LHCN-M2 (cell line): ENCODE results near the gene LIMA1. TPM values are rescaled to one million over a fixed set of nuclear protein-coding genes. Genes with fewer than 3 reads are reported as not detected.
"Not testable (repeated sequence)": the region's sequence is repeated elsewhere in the genome, so short reads cannot be mapped to it uniquely, and the experiment has no call there.

Source experiments
- DNase-seq: peaks from one replicate; pipeline ENCODE4 v3.0.0-alpha.2; 2012; ENCODE audit warnings: low read depth
- total RNA-seq: library from RNA; depleted of rRNA; stranded (reverse); fragments of >200 nt; gene quantifications from 2 replicates; pipeline ENCODE4 v1.2.3, GENCODE V29; 2014

Gene LIMA1
- total RNA-seq, 1 experiment from 2014 or later: 85.9 TPM

DNA sequence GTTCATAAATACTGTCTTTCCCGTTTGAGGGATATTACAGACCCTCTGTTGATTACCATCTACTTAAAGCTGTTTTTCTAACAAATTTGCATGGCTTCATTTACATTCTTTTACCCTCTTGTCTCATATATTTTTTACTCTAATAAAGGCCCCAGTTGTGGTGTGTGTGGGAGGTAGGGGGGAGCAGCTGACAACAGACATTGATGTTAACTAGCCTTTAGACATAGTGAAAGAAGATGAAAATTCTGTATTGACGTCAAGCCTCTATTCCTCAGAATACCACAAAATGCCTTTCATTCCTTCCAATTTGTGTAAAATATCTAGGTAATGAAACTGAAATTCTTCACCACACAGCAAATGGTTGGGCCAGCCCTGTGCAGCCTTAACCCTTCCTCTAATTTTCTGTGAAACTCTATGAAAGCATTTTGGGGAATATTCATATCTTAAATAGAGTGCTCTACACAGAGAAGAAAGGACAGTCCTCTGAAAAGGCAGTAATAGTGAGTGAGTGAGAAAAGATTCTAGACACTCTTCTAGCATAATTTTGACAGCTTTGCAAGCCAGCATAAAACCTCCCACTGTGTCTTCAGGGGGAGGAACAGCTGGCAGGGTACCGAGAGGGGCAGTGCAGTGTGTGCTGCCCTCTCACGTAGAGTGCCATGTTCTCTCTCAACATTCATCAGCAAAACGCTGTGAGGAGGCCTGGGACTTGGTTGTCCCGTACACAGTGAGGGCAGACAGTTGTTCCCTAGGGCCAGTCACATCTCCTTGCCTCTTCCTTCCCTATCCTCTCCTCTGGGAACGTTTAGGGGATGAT lies 96.0 kb downstream of the LIMA1 start:
- DNase-seq: peak; percentile 75

DNA sequence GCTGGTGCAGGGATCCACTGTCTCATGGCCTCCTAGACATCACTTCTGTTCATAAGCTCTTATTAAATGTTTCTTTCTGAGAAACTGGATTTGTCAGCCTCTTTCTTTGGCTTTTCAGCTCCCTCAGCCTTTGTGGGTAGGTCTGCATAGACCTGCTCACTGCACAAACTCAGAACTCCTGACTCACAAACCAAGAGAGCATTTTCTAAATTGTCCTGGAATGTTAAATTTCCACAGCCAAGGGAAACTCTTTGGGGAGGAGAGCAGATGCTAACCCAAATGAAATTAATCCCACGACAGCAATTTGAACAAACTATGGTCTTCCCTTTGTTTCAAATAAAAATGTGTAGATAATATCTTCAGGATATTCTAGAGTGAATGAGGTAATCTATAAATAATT lies 96.6 kb downstream of the LIMA1 start:
- peak; percentile 75 for DNase-seq

DNA sequence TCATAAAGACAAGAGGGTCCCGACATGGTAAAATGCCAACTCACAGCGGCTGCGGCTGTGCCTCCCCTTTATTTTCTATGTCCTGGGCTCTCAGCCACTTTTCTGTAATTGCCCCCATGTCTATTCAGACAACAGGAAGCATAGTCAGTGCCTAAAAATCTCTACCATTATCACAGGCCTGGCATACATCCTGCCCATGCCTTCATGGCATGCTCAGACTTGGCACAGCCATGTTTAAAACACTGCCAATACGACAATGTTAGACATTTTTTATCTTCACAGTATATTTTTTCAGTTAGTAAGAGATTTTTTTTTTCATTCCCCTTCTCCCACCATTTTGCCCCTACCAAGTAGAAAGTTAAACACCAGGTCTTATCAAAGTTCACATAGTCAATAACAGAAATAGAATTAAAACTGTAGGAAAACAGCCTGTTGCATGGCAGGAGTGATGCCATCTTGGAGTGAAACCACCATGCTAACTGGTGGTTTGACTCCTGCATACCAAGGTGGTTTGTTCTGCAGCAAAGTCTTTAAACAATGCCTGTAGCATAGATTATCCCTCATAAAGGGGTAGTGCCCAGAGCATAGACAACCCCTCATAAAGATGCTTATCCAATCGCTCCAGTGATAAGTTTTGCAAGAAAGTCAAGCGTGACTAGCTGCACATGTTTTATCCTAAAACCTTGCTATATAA lies 97.2 kb downstream of the LIMA1 start:
- DNase-seq: no peak

DNA sequence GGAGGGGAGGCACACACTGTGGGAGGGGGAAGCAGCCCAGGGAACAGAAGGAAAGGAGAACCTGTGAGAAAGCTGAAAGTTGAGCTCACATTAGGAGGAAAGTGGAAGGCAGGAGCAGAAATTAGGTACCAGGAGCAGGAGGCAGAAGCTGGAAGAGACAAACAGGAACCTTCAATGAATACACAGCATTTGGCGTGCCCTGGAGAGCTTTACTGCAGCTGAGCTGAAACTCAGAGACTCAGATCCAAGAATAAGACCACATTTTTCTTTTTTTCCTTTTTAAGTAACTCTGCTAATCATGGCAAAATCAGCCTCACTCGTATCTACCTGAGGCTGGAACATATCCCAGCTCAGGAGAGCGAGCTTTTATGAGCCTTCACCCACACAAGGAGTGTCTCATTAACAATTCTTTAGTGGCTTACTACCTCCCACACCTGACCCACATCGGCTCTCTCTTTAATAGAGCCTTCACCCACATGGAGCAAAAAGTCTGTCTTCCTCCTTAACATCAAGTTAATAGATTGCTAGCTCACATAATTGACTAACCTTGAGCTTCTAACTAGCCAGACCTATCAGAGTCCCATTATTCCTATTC lies 97.9 kb downstream of the LIMA1 start:
- no peak for DNase-seq

DNA sequence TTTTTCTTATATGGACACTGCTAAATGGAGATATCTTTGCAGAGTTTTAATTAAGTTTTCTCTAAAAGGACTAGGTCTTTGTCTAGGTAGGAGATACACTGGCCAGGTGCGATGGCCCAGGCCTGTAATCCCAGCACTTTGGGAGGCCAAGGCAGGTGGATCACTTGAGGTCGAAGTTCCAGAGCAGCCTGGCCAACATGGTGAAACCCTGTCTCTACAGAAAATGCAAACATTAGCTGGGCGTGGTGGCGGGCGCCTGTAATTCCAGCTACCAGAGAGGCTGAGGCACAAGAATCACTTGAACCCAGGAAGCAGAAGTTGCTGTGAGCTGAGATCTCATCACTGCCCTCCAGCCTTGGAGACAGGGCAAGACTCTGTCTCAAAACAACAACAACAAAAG lies 99.1 kb downstream of the LIMA1 start:
- no peak for DNase-seq

DNA sequence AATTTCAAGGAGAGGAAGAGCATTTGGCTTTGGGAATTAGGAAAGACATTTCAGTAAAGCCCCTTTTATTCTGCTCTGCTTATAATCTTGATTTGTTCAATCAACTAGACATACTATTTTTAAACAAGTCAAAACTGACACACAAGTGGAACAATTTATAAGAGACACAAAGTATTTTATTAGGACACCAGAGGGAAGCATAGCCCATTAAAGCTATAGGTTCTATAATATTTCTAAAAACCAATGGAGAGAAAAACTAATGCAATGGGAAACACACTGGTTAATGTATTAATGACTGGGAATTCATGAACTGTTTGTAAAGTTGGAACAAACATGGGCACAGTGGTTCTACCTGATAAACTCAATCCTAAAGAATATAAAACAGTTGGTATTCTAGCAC lies 100.9 kb downstream of the LIMA1 start:
- no peak for DNase-seq

DNA sequence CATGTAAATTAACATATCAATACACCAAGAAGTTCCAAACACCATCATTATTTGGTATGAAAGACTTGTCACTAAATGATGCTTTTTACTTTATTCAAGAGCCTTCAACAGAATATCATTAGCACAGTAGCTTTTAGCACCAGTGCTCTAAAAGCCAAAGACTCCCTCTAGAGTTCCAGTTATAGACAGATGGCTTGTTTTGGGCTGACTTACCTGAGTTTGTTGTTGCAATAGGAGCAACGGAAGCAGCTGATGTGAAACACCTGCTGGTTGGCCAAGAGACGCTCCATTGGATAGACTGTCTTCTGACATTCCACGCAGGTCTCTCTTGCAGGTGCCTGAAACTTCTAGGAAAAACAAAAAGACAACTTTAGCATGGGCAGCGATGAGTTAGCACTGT lies 101.6 kb downstream of the LIMA1 start:
- no peak for DNase-seq

DNA sequence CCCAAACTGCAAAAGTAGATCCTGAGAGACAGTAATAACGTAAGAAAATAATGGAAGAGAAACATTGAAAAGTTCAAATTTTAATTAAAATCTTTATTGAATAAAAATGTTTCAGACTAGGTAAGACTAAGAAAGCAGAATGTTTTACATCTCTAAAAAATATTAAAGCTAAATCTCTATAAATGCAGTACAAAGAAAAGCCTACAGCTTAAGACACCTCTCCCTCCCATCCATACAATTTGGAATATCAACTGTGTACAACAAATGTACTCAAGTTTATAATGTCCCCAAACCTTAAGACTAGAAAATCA lies 107.6 kb downstream of the LIMA1 start:
- DNase-seq: no peak

DNA sequence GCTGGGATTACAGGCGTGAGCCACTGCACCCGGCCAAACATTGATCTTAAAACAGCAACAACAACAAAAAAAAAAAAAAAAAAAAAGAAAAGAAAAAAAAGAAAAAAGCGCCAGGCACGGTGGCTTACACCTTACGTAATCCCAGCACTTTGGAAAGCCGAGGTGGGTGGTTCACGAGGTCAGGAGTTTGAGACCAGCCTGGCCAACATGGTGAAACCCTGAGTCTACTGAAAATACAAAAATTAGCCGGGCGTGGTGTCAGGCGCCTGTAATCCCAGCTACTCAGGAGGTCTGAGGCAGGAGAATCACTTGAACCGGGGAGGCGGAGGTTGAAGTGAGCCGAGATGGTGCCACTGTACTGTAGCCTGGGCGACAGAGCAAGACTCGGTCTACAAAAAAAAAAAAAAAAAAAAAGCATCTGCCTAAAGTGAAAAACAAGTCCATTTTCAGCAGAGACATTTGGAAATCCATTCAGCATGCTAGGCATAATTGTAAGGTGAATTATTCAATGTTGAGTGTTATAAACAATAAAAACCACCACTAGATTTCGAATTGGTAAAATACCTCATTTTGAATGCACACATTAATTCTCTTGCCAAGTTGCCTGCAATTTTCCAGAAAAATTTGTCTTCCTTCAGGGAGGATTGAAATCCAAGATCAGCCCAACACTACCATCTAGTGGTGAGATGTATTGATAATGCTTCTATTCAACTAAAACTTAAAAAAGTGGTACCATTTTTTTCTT lies 108.2 kb downstream of the LIMA1 start:
- DNase-seq: peak; percentile 76

DNA sequence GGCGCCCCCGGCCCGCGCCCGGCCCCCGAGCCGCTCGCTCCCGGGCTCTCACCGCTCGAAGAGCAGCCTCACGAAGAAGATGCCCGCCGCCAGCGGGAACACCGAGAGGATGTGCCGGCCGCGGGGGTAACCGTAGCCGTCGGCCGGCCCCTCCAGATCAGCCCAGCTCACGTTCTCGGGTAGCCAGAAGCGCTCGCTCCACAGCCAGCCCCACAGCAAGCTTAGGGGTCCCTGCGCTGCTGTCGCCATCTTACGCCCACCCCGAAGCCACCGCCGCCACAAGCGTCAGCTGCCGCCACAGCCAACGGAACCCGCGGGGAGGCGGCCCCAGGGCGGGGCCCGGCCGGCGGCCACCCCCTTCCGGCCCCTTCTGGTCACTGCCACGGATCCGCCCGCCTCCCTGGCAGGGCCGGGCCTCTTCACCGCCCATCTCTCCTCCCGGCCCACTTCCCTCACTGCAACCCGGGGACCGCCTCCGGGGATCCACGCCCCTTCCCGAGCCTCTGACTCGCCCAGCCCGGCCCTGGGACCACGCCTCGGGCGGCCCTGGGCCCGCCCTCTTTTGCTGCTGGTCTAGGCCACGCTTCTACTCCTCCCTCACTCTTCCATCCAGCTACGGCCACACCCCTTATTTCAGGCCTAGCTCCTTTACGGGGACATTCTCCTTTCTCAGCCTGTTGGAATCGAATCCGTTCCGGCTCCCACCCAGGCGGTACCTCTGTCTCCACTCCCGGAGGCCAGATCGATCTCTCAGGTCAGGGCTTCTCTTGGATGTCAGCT lies 116.1 kb downstream of the LIMA1 start, which contains the start of gene CERS5:
Gene CERS5, minus strand, starts transcription at position 321 of the 780 bp plus-strand sequence. Its CDS starts 72 bp downstream, at position 249.
- peak; percentile 98 for DNase-seq

DNA sequence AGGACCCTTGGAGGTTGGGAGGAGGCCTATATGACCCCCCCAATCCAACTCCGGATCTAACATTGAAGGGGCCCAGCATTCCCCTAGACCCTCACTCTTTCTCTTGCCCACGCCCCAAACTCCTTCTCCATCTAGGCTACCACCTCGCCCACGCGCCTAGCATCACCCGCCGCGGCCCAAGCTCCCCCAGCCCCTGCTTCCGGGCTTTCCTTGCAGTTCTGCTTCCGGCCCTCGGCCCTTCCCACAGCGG lies 116.6 kb downstream of the LIMA1 start:
- no peak for DNase-seq

DNA sequence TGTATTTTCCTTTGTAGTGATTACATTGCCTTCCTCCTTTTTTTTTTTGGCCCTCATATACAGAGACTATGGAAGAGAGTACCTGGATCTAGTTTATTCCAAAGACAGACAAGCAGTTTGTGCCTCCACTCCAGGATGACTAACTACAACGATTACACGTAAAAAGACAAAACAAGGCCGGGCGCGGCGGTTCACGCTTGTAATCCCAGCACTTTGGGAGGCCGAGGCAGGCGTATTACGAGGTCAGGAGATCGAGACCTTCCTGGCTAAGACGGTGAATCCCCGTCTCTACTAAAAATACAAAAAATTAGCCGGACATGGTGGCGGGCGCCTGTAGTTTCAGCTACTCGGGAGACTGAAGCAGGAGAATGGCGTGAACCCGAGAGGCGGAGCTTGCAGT lies 118.4 kb downstream of the LIMA1 start:
- DNase-seq: no peak

DNA sequence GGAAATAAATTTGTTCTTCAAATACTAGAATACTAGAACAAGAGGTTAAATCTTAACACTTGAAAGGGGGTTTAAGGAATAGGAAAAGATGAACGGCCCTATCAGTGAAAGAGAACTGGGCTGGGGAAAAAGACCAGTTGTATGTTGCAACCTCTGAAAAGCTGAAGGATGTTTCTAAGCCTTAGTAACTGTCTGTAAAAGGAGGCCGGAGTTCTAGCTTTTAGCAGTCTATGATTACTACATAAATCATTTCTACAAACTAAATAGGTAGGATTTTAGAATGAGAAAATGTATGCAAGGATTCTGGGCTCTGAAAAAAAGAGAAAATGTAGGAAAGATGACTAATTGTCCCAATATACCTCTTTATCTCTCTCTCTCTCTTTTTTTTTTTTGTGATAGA lies 121.1 kb downstream of the LIMA1 start:
- no peak for DNase-seq

DNA sequence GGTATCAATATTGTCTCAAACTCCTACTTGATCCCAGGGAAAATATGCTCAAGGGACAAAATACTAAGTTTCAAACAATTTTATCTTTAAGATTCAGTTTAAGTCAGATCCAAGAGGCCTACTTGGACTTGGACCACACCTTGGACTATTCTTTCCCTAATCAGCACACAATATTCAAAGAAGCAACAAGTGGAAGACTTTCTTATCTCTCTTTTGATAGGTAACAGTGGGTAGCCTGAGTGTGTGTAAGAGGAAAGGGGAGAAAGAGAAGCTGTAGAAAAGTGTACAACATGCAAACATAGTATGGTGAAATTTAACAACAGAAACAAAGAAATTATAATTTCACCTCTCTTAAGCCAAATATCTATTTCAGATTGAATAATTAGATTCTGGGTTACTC lies 122.7 kb downstream of the LIMA1 start:
- no peak for DNase-seq

DNA sequence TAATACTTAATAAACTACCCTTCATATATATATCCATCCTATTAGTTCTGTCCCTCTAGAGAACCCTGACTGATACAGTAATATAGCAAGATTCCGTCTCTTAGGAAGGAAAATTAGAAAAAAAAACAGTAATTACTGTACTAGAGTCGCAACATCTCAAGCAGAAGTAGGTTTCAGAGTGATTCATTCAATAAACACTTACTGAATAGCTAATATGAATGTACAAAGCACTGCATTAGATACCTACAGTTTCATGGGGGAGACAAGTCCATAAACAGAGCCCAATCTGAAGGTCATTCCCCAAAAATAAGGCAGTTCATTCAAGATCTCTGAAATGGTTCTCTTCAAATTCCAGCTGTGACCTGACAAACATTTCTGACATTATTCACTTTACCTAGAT lies 126.1 kb downstream of the LIMA1 start:
- no peak for DNase-seq

DNA sequence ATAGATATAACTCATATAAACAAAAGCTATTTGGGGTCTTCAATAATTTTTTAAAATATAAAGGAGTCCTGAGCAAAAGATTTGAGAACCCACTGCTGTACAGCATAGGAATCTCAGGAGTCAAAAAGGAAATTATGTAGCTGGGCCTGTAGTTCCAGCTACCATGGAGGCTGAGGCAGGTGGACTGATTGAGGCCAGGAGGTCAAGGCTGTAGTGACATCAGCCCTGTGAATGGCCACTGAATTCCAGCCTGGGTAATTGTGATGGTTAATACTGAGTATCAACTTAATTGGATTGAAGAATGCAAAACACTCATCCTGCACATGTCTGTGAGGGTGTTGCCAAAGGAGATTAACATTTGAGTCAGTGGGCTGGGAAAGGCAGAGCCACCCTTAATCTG lies 126.7 kb downstream of the LIMA1 start:
- no peak for DNase-seq

DNA sequence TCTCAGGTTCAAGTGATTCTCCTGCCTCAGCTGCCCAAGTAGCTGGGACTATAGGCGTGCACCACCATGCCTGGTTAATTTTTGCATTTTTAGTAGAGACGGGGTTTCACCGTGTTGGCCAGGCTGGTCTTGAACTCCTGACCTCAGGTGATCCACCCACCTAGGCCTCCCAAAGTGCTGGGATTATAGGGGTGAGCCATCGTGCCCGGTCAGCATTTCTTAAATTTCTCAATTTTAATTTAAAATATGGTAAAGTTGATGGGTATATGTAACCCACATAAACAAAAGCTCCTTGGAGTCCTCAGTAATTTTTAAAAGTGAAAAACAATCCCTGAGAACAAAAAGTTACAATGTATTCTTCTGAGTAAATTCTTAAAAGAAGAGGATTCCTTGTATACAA lies 128.4 kb downstream of the LIMA1 start:
- not testable (repeated sequence) for DNase-seq

DNA sequence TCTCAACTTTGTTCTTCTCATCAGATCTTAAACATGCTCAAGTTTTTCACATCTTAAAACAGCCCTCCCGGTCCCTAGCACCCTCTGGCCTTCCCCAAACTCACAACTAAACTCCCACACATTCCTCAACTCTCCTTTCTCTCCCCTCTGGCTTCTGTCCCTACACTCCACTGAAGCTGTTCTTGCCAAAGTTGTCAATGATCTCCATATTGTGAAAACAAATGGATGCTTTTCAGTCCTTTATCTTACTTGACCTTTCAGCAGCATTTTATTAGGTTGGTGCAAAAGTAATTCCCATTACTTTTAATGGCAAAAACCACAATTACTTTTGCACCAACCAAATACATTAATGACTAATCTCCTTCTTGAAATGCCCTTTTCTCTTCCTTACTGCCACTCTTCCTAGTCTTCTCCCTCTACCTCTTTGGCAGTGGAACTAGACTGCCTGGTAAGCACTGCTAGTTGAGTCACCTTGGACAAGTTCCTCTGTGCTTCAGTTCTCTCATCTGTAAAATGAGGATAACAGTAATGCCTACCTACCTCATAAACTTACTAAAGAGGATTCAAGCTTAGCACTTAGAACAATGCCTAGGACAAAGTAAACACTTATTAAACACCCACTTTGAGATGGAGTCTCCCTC lies 132.2 kb downstream of the LIMA1 start:
- DNase-seq: no peak

DNA sequence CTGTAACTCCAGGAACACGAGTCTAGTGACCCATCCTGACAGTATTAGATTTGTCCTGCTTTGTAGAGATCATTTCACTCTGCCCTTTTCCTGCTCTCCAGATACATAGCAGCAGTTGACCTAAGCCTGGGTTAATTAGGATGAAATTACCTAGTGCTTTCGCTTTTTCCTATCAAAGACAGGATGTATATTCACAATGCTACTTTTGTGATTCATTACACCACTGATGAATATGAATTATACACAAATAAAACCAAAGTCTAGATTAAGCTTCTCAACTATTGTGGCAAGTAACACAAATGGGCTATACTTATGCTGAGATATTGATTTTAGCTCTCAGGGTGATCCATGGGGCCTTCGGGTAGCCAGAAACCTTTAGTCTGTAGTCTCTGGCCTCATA lies 134.0 kb downstream of the LIMA1 start:
- DNase-seq: no peak

DNA sequence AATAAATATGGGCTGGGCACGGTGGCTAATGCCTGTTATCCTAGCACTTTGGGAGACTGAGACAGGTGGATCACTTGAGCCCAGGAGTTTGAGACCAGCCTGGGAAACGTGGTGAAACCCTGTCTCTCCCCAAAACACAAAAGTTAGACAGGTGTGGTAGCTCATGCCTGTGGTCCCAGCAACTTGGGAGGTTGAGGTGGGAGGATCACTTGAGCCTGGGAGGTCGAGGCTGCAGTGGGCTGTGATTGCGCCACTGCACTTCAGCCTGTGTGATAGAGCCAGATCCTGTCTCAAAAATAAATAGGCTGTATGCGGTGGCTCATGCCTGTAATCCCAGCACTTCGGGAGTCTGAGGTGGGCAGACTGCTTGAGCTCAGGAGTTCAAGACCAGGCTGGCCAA lies 135.3 kb downstream of the LIMA1 start:
- DNase-seq: not testable (repeated sequence)

DNA sequence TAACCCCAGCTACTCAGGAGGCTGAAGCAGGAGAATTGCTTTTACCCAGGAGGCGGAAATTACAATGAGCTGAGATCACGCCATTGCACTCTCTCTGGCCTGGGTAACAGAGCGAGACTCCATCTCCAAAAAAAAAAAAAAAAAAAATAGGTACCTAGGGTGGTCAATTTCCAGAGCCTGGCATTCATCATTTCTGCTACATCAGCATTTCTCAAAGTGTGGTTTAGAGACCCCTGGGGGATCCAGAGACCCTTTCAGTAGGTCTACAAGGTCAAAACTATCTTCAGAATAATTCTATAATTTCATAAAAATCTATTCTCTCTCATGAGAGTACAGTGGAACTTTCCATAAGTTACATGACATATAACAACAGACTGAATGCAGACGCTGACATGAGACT lies 136.0 kb downstream of the LIMA1 start:
- DNase-seq: no peak
